Neural progenitor cell (in vitro differentiated cells): Measurements from ENCODE around the gene LSM11.

Experiments
- CTCF ChIP-seq: fragments of 200-600 bp; sonication (generic); IDR thresholded peaks from 2 replicates; pipeline ENCODE4 v1.5.1; 2017; ENCODE audit warnings: antibody characterized with exemption, mild to moderate bottlenecking
- EZH2phosphoT487 ChIP-seq: fragments of 200-600 bp; sonication (generic); IDR thresholded peaks from 2 replicates; pipeline ENCODE4 v1.6.1; 2017; ENCODE audit warnings: antibody characterized with exemption

GRCh38 chr5:157710431-157710830 lies 33.1 kb upstream of the LSM11 start:
- TF ChIP-seq CTCF (no peak), EZH2phosphoT487 (no peak)
